Transverse colon (tissue), 3 donors: Measurements from ENCODE around the gene OPN1MW3.
"Not testable (repeated sequence)": the region's sequence is repeated elsewhere in the genome, so short reads cannot be mapped to it uniquely, and the experiment has no call there.

Experiments used
- POLR2A ChIP-seq: fragments of 450-650 bp; IDR thresholded peaks from one replicate; pipeline ENCODE4 v1.6.1; 2016; ENCODE audit warnings: antibody characterized with exemption, mild to moderate bottlenecking, moderate library complexity
- POLR2AphosphoS5 ChIP-seq, 3 donors: sonication (generic); formaldehyde crosslinking; IDR thresholded peaks; one replicate each; pipeline ENCODE4 v1.6.1; 2016; ENCODE audit warnings: antibody characterized with exemption in 3 of 3

DNA sequence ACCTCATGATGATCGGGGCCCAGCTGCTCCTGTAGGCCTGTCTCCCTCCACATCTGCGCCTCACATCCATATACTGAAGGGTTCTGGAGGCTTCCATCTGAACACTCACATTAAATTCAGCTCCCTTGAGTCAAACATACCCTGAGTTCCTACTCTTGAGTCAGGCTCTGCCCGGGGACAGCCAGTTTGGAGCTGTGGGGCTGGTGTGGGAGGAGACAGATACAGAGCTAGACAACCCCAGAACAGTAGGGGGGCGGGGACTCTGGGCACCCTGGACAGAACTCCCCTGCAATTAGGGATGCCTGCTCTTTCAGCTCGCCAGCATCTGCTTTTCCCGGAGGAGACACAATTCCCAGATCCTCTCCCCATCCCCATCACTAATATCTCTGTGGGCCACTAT is 5.7 kb downstream of the OPN1MW3 start:
- TF ChIP-seq POLR2AphosphoS5 (IDR thresholded peaks at IDR 0.05); POLR2A: not testable (repeated sequence)
